H1 (cell line): ENCODE data around the gene RBM4B.

Experiments used
- CEBPB ChIP-seq: IDR thresholded peaks from 2 replicates; pipeline ENCODE4 v1.6.1; 2012; ENCODE audit warnings: low read depth, low read length
- CREB1 ChIP-seq: IDR thresholded peaks from 2 replicates; pipeline ENCODE4 v1.6.1; 2012; ENCODE audit warnings: inconsistent platforms
- EP300 ChIP-seq, 2 experiments: IDR thresholded peaks; 1 replicate in 1 of 2; 2 replicates in 1 of 2; pipeline ENCODE4 v1.6.1; 2011 to 2012; ENCODE audit warnings: low read depth in 2 of 2, low read length in 2 of 2, mild to moderate bottlenecking in 2 of 2, borderline replicate concordance in 1 of 2, inconsistent platforms in 1 of 2, moderate library complexity in 1 of 2
- EZH2 ChIP-seq: fragments of 200-600 bp; sonication (generic); IDR thresholded peaks from 2 replicates; pipeline ENCODE4 v1.7.1; 2012; ENCODE audit warnings: low read depth, mild to moderate bottlenecking, moderate library complexity, low read length, inconsistent platforms; ENCODE audit not compliant: severe bottlenecking
- NRF1 ChIP-seq: IDR thresholded peaks from 2 replicates; pipeline ENCODE4 v1.6.1; 2011; ENCODE audit warnings: mild to moderate bottlenecking, low read depth, low read length, improper control_type of control experiment
- PHF8 ChIP-seq: fragments of 200-600 bp; sonication (generic); conservative IDR thresholded peaks from 2 replicates; pipeline ENCODE4 v1.7.1; 2012; ENCODE audit warnings: low read depth, mild to moderate bottlenecking, inconsistent platforms, low read length, moderate library complexity
- POLR2A ChIP-seq, 2 experiments: IDR thresholded peaks; 1 replicate in 1 of 2; 2 replicates in 1 of 2; pipeline ENCODE4 v1.6.1; 2011; ENCODE audit warnings: low read depth in 2 of 2, low read length in 2 of 2, mild to moderate bottlenecking in 2 of 2; ENCODE audit errors: control extremely low read depth in 1 of 2
- POLR2AphosphoS5 ChIP-seq: IDR thresholded peaks from 2 replicates; pipeline ENCODE4 v1.6.1; 2011; ENCODE audit warnings: low read depth, low read length
- SP1 ChIP-seq: IDR thresholded peaks from 2 replicates; pipeline ENCODE4 v1.6.1; 2011; ENCODE audit warnings: low read depth, low read length
- SP4 ChIP-seq: IDR thresholded peaks from 2 replicates; pipeline ENCODE4 v1.6.1; 2012; ENCODE audit warnings: low read length, inconsistent platforms
- SRF ChIP-seq: IDR thresholded peaks from 2 replicates; pipeline ENCODE4 v1.6.1; 2011; ENCODE audit warnings: mild to moderate bottlenecking, low read depth, low read length, moderate library complexity
- TBP ChIP-seq: IDR thresholded peaks from 2 replicates; pipeline ENCODE4 v1.6.1; 2011; ENCODE audit warnings: low read depth, low read length, improper control_type of control experiment
- YY1 ChIP-seq: IDR thresholded peaks from 2 replicates; pipeline ENCODE4 v1.6.1; 2011; ENCODE audit warnings: low read depth, mild to moderate bottlenecking, low read length
- TF ChIP-seq, protein P1 (sequence below), 3 experiments: IDR thresholded peaks; 1 replicate in 2 of 3; 2 replicates in 1 of 3; pipeline versions ENCODE4 v1.5.1 to v1.6.1; 2011; ENCODE audit warnings: low read length in 3 of 3, mild to moderate bottlenecking in 3 of 3, inconsistent platforms in 2 of 3, low read depth in 1 of 3, moderate library complexity in 1 of 3; ENCODE audit not compliant: insufficient read depth in 1 of 3; ENCODE audit errors: control extremely low read depth in 1 of 3

GRCh38 chr11:66646828-66647227 lies 30.9 kb downstream of the RBM4B start:
- TF ChIP-seq, protein P1, sequence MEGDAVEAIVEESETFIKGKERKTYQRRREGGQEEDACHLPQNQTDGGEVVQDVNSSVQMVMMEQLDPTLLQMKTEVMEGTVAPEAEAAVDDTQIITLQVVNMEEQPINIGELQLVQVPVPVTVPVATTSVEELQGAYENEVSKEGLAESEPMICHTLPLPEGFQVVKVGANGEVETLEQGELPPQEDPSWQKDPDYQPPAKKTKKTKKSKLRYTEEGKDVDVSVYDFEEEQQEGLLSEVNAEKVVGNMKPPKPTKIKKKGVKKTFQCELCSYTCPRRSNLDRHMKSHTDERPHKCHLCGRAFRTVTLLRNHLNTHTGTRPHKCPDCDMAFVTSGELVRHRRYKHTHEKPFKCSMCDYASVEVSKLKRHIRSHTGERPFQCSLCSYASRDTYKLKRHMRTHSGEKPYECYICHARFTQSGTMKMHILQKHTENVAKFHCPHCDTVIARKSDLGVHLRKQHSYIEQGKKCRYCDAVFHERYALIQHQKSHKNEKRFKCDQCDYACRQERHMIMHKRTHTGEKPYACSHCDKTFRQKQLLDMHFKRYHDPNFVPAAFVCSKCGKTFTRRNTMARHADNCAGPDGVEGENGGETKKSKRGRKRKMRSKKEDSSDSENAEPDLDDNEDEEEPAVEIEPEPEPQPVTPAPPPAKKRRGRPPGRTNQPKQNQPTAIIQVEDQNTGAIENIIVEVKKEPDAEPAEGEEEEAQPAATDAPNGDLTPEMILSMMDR (IDR thresholded peaks at IDR 0.05; ENCODE audit: control extremely low read depth in 1 of 3, insufficient read depth in 1 of 3, low read depth in 1 of 3, low read length in 3 of 3), result no peak
- peak; percentile 45; the same call in 1 of the 2 replicates for TF ChIP-seq POLR2AphosphoS5
- no peak for TF ChIP-seq YY1
- TF ChIP-seq EP300 (IDR thresholded peaks at IDR 0.05; ENCODE audit: borderline replicate concordance in 1 of 2, low read depth in 2 of 2, low read length in 2 of 2), result no peak
- no peak for TF ChIP-seq SRF
- TF ChIP-seq CEBPB, result no peak
- TF ChIP-seq TBP, result no peak
- TF ChIP-seq SP4, result no peak
- peak in 1 of 2 experiments; percentile 57; a peak in 2 of 3 replicates for TF ChIP-seq POLR2A (IDR thresholded peaks at IDR 0.05; ENCODE audit: control extremely low read depth in 1 of 2, low read depth in 2 of 2, low read length in 2 of 2)
- TF ChIP-seq NRF1, result no peak
- no peak for TF ChIP-seq PHF8
- TF ChIP-seq EZH2, result no peak
- TF ChIP-seq SP1, result no peak
- TF ChIP-seq CREB1, result no peak
